ENCODE results near the gene CBLB. TPM values are rescaled to one million over a fixed set of nuclear protein-coding genes. Genes with fewer than 3 reads are reported as not detected.

Gene CBLB
- total and polyA plus RNA-seq, 4 donors, result 3.1 to 22.8 (median 9.8) TPM

DNA sequence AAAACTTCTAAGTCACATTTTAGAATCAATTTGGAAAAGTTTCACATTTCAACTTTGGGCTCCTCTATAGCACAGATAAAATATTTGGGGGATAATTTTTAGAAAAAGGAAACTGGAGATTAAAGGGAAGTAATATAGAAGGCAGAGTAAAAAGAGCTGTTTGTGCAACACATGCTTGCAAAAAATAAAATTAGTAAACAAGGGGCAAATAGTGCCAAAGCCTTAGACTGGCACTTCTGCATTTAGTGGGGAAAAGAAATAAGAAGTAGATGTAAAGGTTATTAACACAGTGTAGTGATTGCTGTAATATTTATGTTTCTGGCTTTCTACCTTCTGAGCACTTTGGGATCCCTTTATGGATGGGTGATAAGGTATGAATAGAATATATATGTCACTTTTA, 246.6 kb downstream of the CBLB start:
- no peaks in the 10 kb centered on the region for H3K9me3 ChIP-seq (ENCODE audit: control insufficient read depth in 4 of 4, low read length in 3 of 4)
- H3K27ac ChIP-seq (ENCODE audit: low read depth in 1 of 2, low read length in 2 of 2), result no peak overlapping the region
- H3K9ac ChIP-seq (ENCODE audit: low read depth in 1 of 2, low read length in 2 of 2), result no peak overlapping the region
- no peaks in the 10 kb centered on the region for H3K36me3 ChIP-seq (ENCODE audit: control insufficient read depth in 4 of 4, insufficient read depth in 3 of 4, low read depth in 1 of 4, low read length in 3 of 4)
- DNase-seq (ENCODE audit: low spot score), result no peak
- H3K4me1 ChIP-seq (ENCODE audit: control insufficient read depth in 4 of 4, insufficient read depth in 4 of 4, low read length in 3 of 4), result no peaks in the 10 kb centered on the region
- TF ChIP-seq, protein P1, sequence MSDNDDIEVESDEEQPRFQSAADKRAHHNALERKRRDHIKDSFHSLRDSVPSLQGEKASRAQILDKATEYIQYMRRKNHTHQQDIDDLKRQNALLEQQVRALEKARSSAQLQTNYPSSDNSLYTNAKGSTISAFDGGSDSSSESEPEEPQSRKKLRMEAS (IDR thresholded peaks at IDR 0.05), result no peak
- TF ChIP-seq HNF4G (IDR thresholded peaks at IDR 0.05) (no peak), GABPA (IDR thresholded peaks at IDR 0.05 in 1 of 2, conservative IDR thresholded peaks at IDR 0.05 in 1 of 2) (no peak), FOXA1 (IDR thresholded peaks at IDR 0.05) (no peak), SP1 (IDR thresholded peaks at IDR 0.05) (no peak), RXRA (IDR thresholded peaks at IDR 0.05) (no peak), YY1 (IDR thresholded peaks at IDR 0.05) (no peak), TAF1 (conservative IDR thresholded peaks at IDR 0.05) (no peak), HNF4A (conservative IDR thresholded peaks at IDR 0.05) (no peak), RAD21 (IDR thresholded peaks at IDR 0.05) (no peak), FOXA2 (IDR thresholded peaks at IDR 0.05) (no peak), JUND (IDR thresholded peaks at IDR 0.05) (no peak), NR2F2 (IDR thresholded peaks at IDR 0.05) (no peak), EGR1 (IDR thresholded peaks at IDR 0.05; ENCODE audit: low read depth in 2 of 2) (no peak)
- TF ChIP-seq, protein P2, sequence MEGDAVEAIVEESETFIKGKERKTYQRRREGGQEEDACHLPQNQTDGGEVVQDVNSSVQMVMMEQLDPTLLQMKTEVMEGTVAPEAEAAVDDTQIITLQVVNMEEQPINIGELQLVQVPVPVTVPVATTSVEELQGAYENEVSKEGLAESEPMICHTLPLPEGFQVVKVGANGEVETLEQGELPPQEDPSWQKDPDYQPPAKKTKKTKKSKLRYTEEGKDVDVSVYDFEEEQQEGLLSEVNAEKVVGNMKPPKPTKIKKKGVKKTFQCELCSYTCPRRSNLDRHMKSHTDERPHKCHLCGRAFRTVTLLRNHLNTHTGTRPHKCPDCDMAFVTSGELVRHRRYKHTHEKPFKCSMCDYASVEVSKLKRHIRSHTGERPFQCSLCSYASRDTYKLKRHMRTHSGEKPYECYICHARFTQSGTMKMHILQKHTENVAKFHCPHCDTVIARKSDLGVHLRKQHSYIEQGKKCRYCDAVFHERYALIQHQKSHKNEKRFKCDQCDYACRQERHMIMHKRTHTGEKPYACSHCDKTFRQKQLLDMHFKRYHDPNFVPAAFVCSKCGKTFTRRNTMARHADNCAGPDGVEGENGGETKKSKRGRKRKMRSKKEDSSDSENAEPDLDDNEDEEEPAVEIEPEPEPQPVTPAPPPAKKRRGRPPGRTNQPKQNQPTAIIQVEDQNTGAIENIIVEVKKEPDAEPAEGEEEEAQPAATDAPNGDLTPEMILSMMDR (IDR thresholded peaks at IDR 0.05; ENCODE audit: low read depth, low read length, missing input control), result no peak
- TF ChIP-seq, protein P3, sequence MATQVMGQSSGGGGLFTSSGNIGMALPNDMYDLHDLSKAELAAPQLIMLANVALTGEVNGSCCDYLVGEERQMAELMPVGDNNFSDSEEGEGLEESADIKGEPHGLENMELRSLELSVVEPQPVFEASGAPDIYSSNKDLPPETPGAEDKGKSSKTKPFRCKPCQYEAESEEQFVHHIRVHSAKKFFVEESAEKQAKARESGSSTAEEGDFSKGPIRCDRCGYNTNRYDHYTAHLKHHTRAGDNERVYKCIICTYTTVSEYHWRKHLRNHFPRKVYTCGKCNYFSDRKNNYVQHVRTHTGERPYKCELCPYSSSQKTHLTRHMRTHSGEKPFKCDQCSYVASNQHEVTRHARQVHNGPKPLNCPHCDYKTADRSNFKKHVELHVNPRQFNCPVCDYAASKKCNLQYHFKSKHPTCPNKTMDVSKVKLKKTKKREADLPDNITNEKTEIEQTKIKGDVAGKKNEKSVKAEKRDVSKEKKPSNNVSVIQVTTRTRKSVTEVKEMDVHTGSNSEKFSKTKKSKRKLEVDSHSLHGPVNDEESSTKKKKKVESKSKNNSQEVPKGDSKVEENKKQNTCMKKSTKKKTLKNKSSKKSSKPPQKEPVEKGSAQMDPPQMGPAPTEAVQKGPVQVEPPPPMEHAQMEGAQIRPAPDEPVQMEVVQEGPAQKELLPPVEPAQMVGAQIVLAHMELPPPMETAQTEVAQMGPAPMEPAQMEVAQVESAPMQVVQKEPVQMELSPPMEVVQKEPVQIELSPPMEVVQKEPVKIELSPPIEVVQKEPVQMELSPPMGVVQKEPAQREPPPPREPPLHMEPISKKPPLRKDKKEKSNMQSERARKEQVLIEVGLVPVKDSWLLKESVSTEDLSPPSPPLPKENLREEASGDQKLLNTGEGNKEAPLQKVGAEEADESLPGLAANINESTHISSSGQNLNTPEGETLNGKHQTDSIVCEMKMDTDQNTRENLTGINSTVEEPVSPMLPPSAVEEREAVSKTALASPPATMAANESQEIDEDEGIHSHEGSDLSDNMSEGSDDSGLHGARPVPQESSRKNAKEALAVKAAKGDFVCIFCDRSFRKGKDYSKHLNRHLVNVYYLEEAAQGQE (IDR thresholded peaks at IDR 0.05), result no peak
- TF ChIP-seq, protein P4, sequence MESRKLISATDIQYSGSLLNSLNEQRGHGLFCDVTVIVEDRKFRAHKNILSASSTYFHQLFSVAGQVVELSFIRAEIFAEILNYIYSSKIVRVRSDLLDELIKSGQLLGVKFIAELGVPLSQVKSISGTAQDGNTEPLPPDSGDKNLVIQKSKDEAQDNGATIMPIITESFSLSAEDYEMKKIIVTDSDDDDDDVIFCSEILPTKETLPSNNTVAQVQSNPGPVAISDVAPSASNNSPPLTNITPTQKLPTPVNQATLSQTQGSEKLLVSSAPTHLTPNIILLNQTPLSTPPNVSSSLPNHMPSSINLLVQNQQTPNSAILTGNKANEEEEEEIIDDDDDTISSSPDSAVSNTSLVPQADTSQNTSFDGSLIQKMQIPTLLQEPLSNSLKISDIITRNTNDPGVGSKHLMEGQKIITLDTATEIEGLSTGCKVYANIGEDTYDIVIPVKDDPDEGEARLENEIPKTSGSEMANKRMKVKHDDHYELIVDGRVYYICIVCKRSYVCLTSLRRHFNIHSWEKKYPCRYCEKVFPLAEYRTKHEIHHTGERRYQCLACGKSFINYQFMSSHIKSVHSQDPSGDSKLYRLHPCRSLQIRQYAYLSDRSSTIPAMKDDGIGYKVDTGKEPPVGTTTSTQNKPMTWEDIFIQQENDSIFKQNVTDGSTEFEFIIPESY (IDR thresholded peaks at IDR 0.05), result no peak
- no peak overlapping the region for H3K4me3 ChIP-seq (ENCODE audit: low read depth in 1 of 3, low read length in 3 of 3)
- no peaks in the 10 kb centered on the region for H3K27me3 ChIP-seq (ENCODE audit: control insufficient read depth in 4 of 4, insufficient read depth in 4 of 4, low read length in 3 of 4)

DNA sequence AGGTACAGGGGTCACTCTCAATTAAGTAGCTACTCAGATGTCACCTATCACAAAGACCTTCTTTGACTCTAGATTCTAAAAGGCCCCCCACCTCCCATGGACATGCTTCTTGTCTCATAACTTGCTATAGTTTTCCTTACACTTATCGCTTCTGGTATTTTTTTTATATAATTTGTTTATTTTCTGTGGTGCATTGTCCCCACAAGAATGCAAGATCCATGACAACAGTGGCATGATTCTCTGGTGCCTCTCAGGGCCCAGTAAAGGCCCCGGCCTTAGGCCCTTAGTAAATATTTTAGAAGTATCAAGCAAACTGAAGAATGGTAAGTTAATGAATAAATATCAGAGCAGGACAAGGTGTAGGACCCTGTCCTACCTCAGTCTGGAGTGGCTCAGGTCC, 248.6 kb downstream of the CBLB start:
- no peak for DNase-seq (ENCODE audit: low spot score)
- H3K27ac ChIP-seq (ENCODE audit: low read depth in 1 of 2, low read length in 2 of 2), result no peak overlapping the region
- no peaks in the 10 kb centered on the region for H3K4me1 ChIP-seq (ENCODE audit: control insufficient read depth in 4 of 4, insufficient read depth in 4 of 4, low read length in 3 of 4)
- H3K27me3 ChIP-seq (ENCODE audit: control insufficient read depth in 4 of 4, insufficient read depth in 4 of 4, low read length in 3 of 4), result no peaks in the 10 kb centered on the region
- no peaks in the 10 kb centered on the region for H3K9me3 ChIP-seq (ENCODE audit: control insufficient read depth in 4 of 4, low read length in 3 of 4)
- H3K4me3 ChIP-seq (ENCODE audit: low read depth in 1 of 3, low read length in 3 of 3), result no peak overlapping the region
- TF ChIP-seq EGR1 (IDR thresholded peaks at IDR 0.05; ENCODE audit: low read depth in 2 of 2) (no peak), NR2F2 (IDR thresholded peaks at IDR 0.05) (no peak), JUND (IDR thresholded peaks at IDR 0.05) (no peak), HNF4A (conservative IDR thresholded peaks at IDR 0.05) (no peak), YY1 (IDR thresholded peaks at IDR 0.05) (no peak), SP1 (IDR thresholded peaks at IDR 0.05) (no peak), RXRA (IDR thresholded peaks at IDR 0.05) (no peak), HNF4G (IDR thresholded peaks at IDR 0.05) (no peak), TAF1 (conservative IDR thresholded peaks at IDR 0.05) (no peak), FOXA2 (IDR thresholded peaks at IDR 0.05) (no peak), FOXA1 (IDR thresholded peaks at IDR 0.05) (no peak), GABPA (IDR thresholded peaks at IDR 0.05 in 1 of 2, conservative IDR thresholded peaks at IDR 0.05 in 1 of 2) (no peak), RAD21 (IDR thresholded peaks at IDR 0.05) (no peak)
- TF ChIP-seq, protein P2 (IDR thresholded peaks at IDR 0.05; ENCODE audit: low read depth, low read length, missing input control), result no peak
- TF ChIP-seq, protein P1 (IDR thresholded peaks at IDR 0.05), result no peak
- TF ChIP-seq, protein P4 (IDR thresholded peaks at IDR 0.05), result no peak
- TF ChIP-seq, protein P5, sequence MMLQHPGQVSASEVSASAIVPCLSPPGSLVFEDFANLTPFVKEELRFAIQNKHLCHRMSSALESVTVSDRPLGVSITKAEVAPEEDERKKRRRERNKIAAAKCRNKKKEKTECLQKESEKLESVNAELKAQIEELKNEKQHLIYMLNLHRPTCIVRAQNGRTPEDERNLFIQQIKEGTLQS (IDR thresholded peaks at IDR 0.05), result no peak
- H3K9ac ChIP-seq (ENCODE audit: low read depth in 1 of 2, low read length in 2 of 2), result no peak overlapping the region
- no peaks in the 10 kb centered on the region for H3K36me3 ChIP-seq (ENCODE audit: control insufficient read depth in 4 of 4, insufficient read depth in 3 of 4, low read depth in 1 of 4, low read length in 3 of 4)
- 90% methylated on average over 2 of the region's 2 CpGs for WGBS
